GM10847 (cell line): ENCODE results near the gene C2orf80.

Experiments
- POLR2A ChIP-seq: IDR thresholded peaks from 2 replicates; pipeline ENCODE4 v1.6.1; 2011; ENCODE audit not compliant: insufficient read length; ENCODE audit errors: extremely low read depth

C2orf80 gene

DNA sequence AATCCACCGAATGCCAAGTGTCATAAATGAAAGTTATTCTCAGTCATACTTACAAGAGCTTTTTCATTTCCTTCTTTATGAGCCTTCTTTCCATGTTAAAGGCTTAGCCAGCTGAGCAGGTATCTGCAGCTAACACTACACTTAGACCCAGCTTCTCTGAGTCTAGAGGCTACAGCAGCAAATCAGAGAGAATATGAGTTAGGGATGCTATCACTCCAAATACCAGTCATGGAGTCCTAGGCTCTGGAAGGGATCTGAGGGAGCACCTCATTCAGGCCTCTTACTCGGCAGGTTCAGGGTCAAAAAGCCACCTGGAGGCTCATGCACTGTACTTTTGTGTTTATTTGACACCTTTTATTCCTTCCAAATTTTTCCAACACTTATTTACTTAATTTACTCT is 2.9 kb downstream of the C2orf80 start:
- TF ChIP-seq POLR2A: no peak

DNA sequence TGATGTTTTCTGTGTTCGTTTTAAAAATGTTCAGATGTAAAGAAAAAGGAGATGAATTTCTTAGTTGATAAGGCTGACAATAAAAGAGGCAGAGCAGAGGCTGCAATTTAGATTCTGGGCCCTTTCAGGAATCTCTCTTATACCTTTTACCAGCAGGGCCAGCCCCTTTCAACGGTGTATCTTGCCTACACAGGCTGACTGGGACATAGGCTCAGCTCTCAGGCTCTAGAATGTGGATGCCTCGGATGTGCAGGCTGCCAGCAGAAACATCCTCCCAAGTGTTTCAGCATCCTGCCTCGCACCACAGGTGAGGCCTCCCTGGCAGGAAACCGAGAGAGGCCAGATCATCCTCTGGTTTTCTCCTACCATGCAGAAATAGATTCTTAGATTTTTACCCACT is 3.4 kb downstream of the C2orf80 start:
- no peak for TF ChIP-seq POLR2A

DNA sequence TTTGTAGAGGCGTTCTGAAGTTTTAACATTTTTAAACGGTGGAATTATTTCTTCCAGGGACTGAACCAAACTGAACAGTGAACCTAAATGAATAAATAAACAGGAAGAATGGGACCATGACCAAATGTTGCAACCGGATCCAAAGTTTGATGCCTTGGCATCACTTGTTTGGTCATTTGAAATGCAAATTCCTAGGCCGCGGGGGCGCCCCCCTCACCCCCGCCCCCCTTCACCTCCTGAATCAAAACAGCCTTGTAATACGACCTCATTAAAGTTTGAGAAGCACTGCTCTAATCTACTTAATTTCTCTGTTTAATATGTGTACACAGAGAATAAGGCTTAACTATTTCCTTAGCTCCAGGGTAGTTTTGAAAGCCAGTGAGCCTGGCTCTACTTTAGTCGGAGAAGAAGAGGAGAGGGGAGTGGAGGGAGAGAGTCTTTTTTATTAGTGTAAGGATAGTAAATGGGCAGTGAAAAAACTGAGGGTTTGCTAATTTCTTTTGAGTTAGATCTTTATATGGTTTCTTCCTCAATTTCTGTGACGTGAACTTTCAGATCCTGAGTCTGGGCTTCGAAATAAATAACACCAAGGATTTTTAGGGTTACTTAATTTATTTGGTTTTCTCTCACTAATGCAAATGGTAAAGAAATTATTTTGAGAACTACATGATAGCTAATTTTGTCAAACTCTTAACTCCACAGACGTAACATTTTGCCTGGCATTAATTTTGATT is 5.7 kb downstream of the C2orf80 start:
- no peak for TF ChIP-seq POLR2A

DNA sequence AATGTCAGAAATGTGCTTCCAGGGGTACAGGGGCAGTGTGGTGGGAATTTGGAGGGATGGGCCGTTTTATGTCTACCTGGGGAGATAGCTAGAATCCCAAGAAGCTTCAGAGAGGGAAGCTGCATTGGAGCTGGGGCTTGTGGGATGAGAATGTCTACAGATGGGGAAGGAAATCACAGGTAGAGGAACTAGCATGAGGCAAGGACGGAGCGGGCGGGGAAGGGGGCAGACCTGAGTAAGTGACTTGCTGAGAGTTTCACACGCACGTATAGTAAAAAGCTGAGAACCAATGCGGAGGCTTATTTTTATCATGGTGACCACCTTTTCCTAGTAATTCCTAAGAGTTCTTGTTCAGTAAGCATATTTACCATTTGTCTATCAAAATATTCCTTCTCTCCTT is 6.3 kb downstream of the C2orf80 start:
- no peak for TF ChIP-seq POLR2A

DNA sequence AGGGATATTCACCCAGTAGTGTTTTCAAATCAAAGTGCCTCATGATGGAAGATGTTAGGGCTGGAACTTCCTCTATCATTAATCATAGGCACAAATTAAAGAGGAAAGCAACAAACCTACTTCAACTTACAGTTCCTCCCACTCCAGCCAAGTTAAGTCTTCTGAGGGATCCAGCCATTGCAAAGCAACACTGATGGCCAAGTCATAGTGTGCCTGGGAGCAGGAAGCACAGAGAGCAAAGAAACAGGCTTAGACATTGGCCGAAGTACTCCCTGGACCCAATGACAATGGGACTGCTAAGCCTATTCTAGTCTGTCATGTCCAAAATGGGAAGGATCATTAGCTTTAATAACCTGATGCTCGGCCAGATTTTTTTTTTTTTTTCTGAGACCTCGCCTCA is 7.0 kb downstream of the C2orf80 start:
- no peak for TF ChIP-seq POLR2A

DNA sequence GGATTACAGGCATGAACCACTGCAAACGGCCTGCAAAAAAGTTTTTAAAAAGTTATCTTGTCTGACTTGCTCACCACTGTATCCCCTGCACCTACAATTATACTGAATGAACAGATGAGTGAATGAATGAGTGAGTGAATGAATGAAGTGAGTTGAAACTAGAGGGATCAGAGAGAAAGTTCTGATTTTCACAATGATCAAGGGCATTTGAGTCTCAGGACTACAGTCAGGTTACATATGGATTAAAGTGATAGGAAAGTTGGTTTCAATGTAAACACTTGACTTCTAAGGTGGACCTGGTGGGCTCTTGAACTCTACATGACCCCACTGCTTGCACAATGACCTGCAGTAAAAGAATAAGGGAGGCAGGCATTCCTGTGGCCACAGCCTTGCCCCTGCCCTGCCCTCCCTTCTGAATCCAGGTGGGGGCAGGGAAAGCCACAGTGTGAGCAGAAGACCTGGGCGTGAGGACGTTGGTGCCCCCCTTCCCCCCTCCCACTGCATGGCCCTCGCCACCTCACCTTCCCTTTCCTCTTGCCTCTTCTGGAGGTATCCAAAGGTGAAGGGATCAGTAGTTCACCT is 10.7 kb downstream of the C2orf80 start:
- no peak for TF ChIP-seq POLR2A

DNA sequence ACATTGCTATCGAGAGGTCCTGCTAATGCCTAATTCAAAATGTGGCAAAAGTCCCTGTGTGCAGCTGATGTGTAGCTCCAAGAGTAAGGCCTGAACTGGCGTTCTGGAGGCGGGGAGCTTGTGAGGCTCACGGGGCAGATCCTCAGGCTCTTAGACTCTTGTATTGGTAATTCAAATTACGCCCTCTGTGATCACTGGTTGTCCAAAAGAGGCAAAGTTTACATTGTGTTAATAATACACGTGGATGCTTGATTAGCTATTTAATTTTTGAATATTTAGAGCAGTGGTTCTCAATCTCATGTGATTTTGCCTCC is 14.0 kb downstream of the C2orf80 start:
- TF ChIP-seq POLR2A: no peak

DNA sequence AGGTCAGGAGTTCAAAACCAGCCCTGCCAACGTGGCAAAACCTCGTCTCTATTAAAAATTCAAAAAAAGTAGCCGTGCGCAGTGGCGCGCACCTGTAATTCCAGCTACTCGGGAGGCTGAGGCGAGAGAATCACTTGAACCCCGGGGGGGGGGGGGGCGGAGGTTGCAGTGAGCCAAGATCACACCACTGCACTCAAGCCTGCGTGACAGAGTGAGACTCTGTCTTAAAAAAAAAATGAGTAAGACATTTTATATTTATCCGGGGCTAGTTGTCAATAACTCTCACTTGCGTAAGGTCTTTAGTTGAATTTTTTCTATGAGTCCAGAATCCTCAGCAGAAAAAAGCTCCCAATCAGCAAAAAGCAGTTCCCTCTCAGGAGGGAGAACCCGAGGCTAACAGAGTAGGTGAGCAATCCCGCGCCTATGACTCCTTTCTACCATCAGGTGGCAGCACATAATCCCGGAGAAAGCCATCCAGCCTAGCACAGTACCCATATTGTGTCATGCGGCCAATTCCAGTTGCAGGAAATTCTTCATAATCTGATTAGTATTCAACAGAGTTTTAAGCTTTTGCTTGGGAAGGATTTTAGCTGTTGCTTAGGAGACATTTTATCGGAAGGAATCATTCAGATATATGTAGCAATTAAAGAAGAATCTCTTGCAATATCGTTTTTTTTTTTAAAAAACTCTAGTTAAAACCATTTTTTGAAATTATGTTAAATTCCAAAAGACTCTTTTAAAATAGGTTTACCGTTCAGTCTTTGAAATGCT is 14.6 kb downstream of the C2orf80 start:
- no peak for TF ChIP-seq POLR2A

DNA sequence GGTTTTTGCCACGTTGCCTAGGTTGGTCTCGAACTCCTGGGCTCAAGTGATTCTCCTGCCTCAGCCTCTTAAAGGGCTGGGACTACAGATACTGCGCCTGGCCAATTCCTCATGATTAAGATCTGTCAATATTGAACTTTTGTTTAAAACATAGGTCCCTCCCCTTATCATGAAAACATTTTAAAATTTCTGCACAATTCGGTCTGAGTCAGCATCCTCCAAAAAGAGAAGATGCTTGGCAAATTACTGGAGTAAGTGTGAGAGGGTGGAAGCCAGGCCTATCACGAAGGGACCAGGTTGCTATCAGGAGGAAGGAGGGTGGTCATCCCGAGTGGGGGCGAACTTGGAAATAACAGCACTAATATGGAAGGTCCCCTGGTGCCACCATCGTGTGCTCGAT is 15.7 kb downstream of the C2orf80 start:
- no peak for TF ChIP-seq POLR2A

DNA sequence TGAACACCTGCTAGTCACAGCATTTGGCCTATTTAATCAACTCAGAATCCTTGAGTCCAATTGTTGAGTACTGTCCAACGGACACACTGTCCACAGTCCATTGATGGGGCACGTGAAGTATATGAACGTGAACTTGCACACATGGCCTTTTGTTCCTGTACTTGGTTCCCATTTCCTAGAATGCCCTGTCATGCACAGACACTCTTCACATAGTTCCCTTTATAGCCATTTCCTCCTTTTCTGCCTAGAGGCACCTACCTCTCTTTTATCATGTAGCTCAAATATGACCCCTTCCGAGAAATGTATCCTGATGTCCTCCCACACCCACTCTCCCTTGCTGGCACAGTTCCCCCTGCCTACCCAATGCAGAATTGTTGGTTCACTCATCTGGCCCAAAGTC is 17.7 kb downstream of the C2orf80 start:
- TF ChIP-seq POLR2A: no peak

DNA sequence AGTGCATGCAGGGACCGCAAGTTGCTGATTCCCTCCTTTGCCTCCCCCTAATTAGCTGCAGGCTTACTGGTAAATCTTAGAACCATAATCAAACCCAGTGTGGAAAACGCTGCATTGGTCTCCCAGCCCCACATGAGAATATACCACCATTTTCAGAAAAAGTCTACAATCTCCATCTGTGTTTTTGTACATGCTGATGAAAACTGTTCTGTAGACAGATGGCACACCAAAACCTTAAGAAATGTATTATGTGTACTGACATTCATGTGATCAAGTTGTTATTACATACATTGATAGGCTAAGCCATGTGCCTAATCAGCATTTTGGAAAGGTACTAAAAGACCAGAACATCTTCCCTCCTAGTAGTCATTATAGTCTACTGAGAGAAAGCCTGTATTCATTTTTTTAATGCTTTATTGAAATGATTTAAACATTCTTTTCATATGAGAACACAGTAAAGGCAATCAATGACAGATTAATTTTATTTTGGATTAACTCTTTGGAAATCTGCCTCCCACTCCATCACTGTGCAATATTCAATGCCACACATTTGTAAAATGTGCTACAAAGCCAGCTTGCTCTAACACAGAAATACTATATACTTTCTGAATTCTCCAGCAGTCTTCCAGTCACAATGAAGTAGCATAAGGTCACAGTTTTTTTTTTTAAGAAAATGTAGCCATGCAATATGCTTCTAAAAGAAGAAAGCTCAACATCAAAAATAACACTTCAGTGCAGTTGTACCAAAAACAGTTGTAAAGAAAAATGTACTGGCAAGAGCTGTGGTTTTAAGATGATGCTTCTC is 24.7 kb downstream of the C2orf80 start:
- no peak for TF ChIP-seq POLR2A

DNA sequence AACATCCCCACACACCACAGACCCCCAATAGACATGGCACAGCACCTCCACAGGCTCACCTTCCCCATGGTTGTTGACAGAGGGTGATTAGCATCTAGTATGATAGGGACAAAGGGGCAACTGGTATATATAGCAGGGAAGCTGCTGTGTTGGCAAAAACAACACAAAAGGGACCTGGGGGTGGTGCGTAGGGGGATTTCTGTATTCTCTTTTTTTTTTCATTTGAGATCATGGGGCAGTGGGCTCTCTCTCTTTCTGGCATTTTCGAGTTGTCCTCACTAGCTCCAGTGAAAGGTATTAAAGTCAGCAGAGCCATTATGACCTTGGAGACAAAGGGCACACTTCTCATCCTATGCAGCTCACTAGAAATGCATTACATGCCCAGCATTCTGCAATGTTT is 26.3 kb downstream of the C2orf80 start, which contains the start of gene CRYGA:
CRYGA (minus strand) TSS at position 101 of the 400 bp plus-strand sequence; CDS start at position 68, 33 bp downstream.
- TF ChIP-seq POLR2A: no peak

DNA sequence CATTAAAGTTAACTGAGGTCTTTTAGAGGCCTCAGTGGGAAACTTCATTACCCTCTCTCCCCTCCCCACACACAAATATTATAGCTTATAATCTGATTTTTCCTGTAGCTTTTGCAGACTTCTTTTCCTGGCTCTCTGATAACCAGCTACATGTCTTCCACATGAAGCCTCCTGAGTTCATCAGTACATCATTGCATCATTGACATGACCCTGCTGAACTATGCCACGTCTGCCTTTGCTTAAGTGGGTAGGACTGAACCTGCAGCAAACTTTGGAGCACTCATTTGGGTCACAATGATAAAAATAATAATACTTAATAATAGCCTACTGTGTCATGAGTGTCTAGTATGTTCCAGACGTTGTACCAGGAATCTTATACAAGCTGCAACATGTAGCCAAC is 33.4 kb downstream of the C2orf80 start:
- no peak for TF ChIP-seq POLR2A

DNA sequence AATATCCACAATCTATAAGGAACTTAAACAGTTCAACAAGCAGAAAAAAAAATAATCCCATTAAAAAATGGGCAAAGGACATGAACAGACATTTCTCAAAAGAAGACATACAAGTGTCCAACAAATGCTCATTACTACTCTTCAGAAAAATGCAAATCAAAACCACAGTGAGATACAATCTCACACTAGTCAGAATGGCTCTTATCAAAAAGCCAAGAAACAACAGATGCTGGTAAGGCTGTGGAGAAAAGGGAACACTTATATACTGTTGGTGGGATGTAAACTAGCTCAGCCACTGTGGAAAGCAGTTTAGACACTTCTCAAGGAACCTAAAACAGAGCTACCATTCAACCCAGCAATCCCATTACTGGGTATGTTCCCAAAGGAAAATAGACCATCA is 36.7 kb downstream of the C2orf80 start:
- TF ChIP-seq POLR2A: no peak

DNA sequence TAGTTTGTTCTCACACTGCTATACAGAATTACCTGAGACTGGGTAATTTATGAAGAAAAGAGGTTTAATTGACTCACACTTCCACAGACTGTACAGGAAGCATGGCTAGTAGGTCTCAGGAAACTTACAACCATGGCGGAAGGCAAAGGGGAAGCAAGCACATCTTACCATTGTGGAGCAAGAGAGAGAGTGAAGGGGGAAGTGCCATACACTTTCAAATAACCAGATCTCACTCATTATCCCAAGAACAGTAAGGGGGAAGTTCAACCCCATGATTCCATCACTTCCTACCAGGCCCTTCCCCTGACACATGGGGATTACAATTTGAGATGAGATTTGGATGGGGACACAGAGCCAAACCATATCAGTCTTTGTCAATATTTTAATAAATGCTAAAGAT is 38.9 kb downstream of the C2orf80 start:
- no peak for TF ChIP-seq POLR2A

DNA sequence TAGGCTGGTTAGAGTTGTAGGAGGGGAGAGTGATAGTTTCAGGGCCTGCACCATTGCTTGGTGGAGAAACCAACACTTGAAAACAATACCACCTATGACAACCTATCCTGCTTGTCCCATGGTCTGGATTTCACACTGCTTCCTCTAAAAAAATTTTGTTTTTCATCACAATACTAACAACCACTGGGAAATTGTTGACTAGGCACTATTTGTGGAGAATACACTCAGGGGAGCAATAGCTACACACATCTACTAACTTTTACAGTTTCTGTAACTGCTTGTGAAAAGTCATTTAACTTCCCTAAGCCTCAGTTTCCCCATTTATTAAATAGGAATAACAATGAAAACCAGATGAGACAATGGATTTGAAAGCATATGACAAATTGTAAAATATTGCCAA is 39.7 kb downstream of the C2orf80 start:
- no peak for TF ChIP-seq POLR2A

DNA sequence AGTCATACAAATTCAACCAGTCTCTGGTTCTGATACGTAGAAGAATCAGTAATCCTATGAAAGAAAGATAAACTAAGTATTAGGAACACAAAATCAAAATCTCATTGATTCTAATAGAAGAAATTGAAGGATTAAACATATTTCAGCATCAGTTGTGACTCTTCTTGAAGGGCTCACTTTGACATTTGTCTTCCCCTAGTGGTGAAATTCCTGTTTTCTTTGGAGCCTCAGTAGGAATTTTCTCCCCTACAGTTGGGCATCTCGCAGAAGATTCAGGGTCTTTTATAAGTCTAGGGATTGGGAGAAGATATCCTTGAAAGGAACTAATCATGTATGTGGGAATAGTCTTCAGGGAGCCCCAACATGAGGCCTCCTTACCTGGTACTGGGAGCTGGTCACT is 41.0 kb downstream of the C2orf80 start:
- TF ChIP-seq POLR2A: no peak
